Neural cell (in vitro differentiated cells): Measurements from ENCODE around the gene SLC35B2.

Experiments used
- CTCF ChIP-seq: fragments of 450-650 bp; IDR thresholded peaks from 2 replicates; pipeline ENCODE4 v1.5.1; 2014; ENCODE audit warnings: antibody characterized with exemption, mild to moderate bottlenecking, moderate library complexity; ENCODE audit not compliant: poor library complexity, severe bottlenecking
- POLR2AphosphoS5 ChIP-seq: IDR thresholded peaks from 2 replicates; pipeline ENCODE4 v1.6.1; 2012

DNA sequence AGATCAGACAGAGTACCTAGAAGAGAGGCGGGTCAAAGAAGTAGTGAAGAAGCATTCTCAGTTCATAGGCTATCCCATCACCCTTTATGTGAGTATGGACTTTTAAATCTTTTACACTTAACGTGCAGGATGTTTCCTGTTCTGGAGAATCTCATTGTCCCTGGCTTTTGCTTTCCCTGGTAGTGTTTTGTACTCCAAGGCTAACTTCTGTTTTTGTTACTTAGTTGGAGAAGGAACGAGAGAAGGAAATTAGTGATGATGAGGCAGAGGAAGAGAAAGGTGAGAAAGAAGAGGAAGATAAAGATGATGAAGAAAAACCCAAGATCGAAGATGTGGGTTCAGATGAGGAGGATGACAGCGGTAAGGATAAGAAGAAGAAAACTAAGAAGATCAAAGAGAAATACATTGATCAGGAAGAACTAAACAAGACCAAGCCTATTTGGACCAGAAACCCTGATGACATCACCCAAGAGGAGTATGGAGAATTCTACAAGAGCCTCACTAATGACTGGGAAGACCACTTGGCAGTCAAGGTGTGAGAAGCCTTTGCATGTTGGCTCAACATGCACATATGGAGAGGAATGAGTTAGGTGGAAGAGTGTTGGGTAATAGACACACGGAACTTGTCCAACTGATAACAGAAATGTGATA lies 7.1 kb downstream of the SLC35B2 start:
- TF ChIP-seq CTCF: no peak
- no peak for TF ChIP-seq POLR2AphosphoS5
